Choroid plexus epithelial cell (primary cell): ENCODE data around the gene CCDC88B.

Experiments used
- DNase-seq: peaks from one replicate; pipeline ENCODE4 v3.0.0-alpha.2; 2010; ENCODE audit warnings: low read depth
- H3K4me3 ChIP-seq: 2 replicates; pipeline ENCODE4 v1.5.1; 2011; ENCODE audit warnings: low read depth, mild to moderate bottlenecking, control low read depth, low read length, moderate library complexity
- TF ChIP-seq, protein P1 (sequence below): conservative IDR thresholded peaks from 2 replicates; pipeline ENCODE4 v1.5.1; 2011; ENCODE audit warnings: low read depth, mild to moderate bottlenecking, control low read depth, inconsistent platforms, low read length, moderate library complexity

CCDC88B gene

DNA sequence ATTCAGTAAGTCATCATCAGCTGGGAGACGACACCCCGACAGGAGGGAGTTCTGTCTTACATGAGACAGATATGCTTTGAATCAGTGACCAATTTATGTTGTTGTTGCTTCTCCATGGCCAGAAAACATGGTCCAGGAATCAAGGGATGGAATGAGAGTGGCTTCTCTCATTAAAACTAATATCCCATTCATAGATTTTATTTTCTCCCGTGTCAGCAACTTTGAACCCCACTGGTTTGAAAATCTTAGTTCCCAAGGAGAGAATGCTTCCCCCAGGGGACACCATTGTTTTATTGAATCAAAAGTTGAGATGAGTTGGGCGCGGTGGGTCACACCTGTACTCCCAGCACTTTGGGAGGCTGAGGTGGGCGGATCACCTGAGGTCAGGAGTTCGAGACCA lies 61.8 kb downstream of the CCDC88B start:
- H3K4me3 ChIP-seq, result no peak overlapping the region
- DNase-seq, result no peak
- TF ChIP-seq, protein P1, sequence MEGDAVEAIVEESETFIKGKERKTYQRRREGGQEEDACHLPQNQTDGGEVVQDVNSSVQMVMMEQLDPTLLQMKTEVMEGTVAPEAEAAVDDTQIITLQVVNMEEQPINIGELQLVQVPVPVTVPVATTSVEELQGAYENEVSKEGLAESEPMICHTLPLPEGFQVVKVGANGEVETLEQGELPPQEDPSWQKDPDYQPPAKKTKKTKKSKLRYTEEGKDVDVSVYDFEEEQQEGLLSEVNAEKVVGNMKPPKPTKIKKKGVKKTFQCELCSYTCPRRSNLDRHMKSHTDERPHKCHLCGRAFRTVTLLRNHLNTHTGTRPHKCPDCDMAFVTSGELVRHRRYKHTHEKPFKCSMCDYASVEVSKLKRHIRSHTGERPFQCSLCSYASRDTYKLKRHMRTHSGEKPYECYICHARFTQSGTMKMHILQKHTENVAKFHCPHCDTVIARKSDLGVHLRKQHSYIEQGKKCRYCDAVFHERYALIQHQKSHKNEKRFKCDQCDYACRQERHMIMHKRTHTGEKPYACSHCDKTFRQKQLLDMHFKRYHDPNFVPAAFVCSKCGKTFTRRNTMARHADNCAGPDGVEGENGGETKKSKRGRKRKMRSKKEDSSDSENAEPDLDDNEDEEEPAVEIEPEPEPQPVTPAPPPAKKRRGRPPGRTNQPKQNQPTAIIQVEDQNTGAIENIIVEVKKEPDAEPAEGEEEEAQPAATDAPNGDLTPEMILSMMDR, result no peak

DNA sequence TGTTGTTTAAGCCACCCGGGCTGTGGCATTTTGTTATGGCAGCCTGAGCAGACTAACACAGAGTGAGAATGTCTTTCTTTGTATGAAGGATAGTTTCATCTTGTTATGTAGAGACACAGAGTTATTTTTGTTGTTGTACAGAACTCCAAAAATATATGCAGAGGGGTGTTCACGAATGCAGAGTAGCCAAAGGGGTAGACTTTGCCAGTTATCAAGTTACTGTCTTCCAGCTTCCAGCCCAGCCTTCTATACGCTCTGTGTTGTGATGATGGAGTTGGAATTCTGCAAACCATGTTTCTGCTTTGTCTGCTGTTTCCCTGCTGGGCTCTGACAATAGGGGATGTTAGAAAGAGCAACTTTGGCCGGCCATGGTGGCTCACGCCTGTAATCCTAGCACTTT lies 63.1 kb downstream of the CCDC88B start:
- no peak overlapping the region for H3K4me3 ChIP-seq
- DNase-seq, result no peak
- TF ChIP-seq, protein P1, result no peak

DNA sequence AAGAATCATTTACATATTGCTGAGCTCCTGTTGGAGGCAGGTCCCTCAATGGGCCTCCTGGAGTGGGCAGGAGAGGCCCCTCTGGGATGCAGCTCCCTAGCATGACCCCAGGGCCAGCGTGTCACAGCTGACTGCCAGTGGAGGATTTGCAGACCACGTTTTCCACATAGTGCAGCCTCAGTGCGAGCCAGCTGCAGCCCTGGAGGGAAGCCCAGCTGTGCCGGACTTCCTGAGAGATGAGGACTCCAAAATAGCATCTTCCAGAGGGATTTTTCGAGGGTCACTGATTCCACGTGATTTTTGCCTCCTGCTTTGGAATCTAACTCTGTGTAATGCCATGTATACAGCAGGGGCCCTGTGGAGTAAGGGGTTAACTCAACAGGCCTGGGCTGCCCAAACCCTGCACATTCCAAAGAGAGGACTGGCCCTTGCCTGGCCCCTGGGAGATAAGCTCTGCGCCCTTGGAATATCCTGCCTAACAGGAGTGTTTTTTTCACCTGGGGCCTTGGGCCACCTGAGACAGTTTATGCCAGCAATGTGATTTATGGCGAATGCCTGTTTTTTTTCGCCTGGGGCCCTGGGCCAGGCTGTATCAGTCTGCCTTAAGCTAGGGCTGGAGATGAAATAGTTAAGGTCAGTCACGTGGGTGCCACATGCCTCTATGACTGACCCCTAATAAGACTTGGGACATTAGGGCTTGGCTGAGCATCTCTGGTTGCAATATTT lies 66.4 kb downstream of the CCDC88B start:
- TF ChIP-seq, protein P1, result no peak
- no peak overlapping the region for H3K4me3 ChIP-seq
- peak; percentile 30 for DNase-seq
